Measurements from ENCODE around the gene GMCL2.

GMCL2 gene

GRCh38 chr5:178224403-178224802 is 37.2 kb upstream of the GMCL2 start:
- no peak overlapping the region for H3K9ac ChIP-seq (ENCODE audit: low read length)
- H2AK5ac ChIP-seq (ENCODE audit: low read length) = no peak overlapping the region
- H3K23ac ChIP-seq (ENCODE audit: low read length) = no peak overlapping the region
- no peak overlapping the region for H4K8ac ChIP-seq (ENCODE audit: low read depth, low read length)
- H3K27me3 ChIP-seq (ENCODE audit: insufficient read depth, low read length) = no peaks in the 10 kb centered on the region
- H3K4ac ChIP-seq (ENCODE audit: low read depth, low read length) = no peak overlapping the region
- H3K4me1 ChIP-seq (ENCODE audit: control insufficient read depth in 1 of 2, insufficient read depth in 2 of 2, low read length in 2 of 2) = peaks cover 6 to 7% of the 10 kb centered on the region in 2 experiments
- no CpG with 5 or more reads among the region's 17 CpGs for WGBS (ENCODE audit: extremely low coverage, insufficient coverage, insufficient read length)
- no peak overlapping the region for H2BK12ac ChIP-seq (ENCODE audit: low read length)
- no peak overlapping the region for H2BK120ac ChIP-seq (ENCODE audit: insufficient read depth, low read length, poor library complexity)
- no peak overlapping the region for H3K14ac ChIP-seq (ENCODE audit: low read length)
- peaks cover 5% of the 10 kb centered on the region for H3K9me3 ChIP-seq (ENCODE audit: insufficient read depth, low read depth, low read length)
- DNase-seq = no peak
- no peaks in the 10 kb centered on the region for H3K79me1 ChIP-seq (ENCODE audit: low read length)
- H3K27ac ChIP-seq (ENCODE audit: low read depth, low read length) = no peak overlapping the region
- no peak overlapping the region for H4K12ac ChIP-seq (ENCODE audit: low read depth, low read length)
- no peak overlapping the region for H3K18ac ChIP-seq (ENCODE audit: low read length)
- no peak overlapping the region for H2AFZ ChIP-seq (ENCODE audit: insufficient read depth, low read length, poor library complexity)
- H3K79me2 ChIP-seq (ENCODE audit: control insufficient read depth, insufficient read depth, low read length, poor library complexity) = no peaks in the 10 kb centered on the region
- H3K4me3 ChIP-seq (ENCODE audit: low read depth, low read length) = no peak overlapping the region
- H2BK5ac ChIP-seq (ENCODE audit: low read depth, low read length, poor library complexity) = no peak overlapping the region
- H4K91ac ChIP-seq (ENCODE audit: low read depth, low read length) = no peak overlapping the region
- H3K4me2 ChIP-seq (ENCODE audit: low read length) = no peak overlapping the region
- H3K36me3 ChIP-seq (ENCODE audit: control insufficient read depth in 1 of 2, insufficient read depth in 2 of 2, low read length in 2 of 2) = peaks cover 27 to 55% of the 10 kb centered on the region in 2 experiments

- no peak overlapping the region for H4K12ac ChIP-seq (ENCODE audit: low read depth, low read length)
- DNase-seq = no peak
- no peak overlapping the region for H2AK5ac ChIP-seq (ENCODE audit: low read length)
- H3K79me2 ChIP-seq (ENCODE audit: control insufficient read depth, insufficient read depth, low read length, poor library complexity) = no peaks in the 10 kb centered on the region
- H3K4me1 ChIP-seq (ENCODE audit: control insufficient read depth in 1 of 2, insufficient read depth in 2 of 2, low read length in 2 of 2) = peaks cover 6 to 7% of the 10 kb centered on the region in 2 experiments
- no peaks in the 10 kb centered on the region for H3K27me3 ChIP-seq (ENCODE audit: insufficient read depth, low read length)
- no peak overlapping the region for H4K91ac ChIP-seq (ENCODE audit: low read depth, low read length)
- H3K18ac ChIP-seq (ENCODE audit: low read length) = no peak overlapping the region
- no peak overlapping the region for H3K4me2 ChIP-seq (ENCODE audit: low read length)
- H2AFZ ChIP-seq (ENCODE audit: insufficient read depth, low read length, poor library complexity) = no peak overlapping the region
- H3K23ac ChIP-seq (ENCODE audit: low read length) = no peak overlapping the region
- no peak overlapping the region for H3K9ac ChIP-seq (ENCODE audit: low read length)
- no peak overlapping the region for H3K27ac ChIP-seq (ENCODE audit: low read depth, low read length)
- H4K8ac ChIP-seq (ENCODE audit: low read depth, low read length) = no peak overlapping the region
- H2BK12ac ChIP-seq (ENCODE audit: low read length) = no peak overlapping the region
- H3K79me1 ChIP-seq (ENCODE audit: low read length) = no peaks in the 10 kb centered on the region
- no CpG with 5 or more reads among the region's 13 CpGs for WGBS (ENCODE audit: extremely low coverage, insufficient coverage, insufficient read length)
- no peak overlapping the region for H2BK120ac ChIP-seq (ENCODE audit: insufficient read depth, low read length, poor library complexity)
- H3K4ac ChIP-seq (ENCODE audit: low read depth, low read length) = no peak overlapping the region
- H2BK5ac ChIP-seq (ENCODE audit: low read depth, low read length, poor library complexity) = no peak overlapping the region
- peaks cover 5% of the 10 kb centered on the region for H3K9me3 ChIP-seq (ENCODE audit: insufficient read depth, low read depth, low read length)
- no peak overlapping the region for H3K4me3 ChIP-seq (ENCODE audit: low read depth, low read length)
- H3K14ac ChIP-seq (ENCODE audit: low read length) = no peak overlapping the region
- peaks cover 23 to 51% of the 10 kb centered on the region in 2 experiments for H3K36me3 ChIP-seq (ENCODE audit: control insufficient read depth in 1 of 2, insufficient read depth in 2 of 2, low read length in 2 of 2)
Observed at GRCh38 chr5:178223828-178224335, 36.7 kb upstream of the GMCL2 start.

- H4K91ac ChIP-seq (ENCODE audit: low read depth, low read length) = no peak overlapping the region
- H3K27ac ChIP-seq (ENCODE audit: low read depth, low read length) = no peak overlapping the region
- no peak overlapping the region for H2BK5ac ChIP-seq (ENCODE audit: low read depth, low read length, poor library complexity)
- H2BK12ac ChIP-seq (ENCODE audit: low read length) = no peak overlapping the region
- H3K23ac ChIP-seq (ENCODE audit: low read length) = no peak overlapping the region
- H2AK5ac ChIP-seq (ENCODE audit: low read length) = no peak overlapping the region
- no peak overlapping the region for H4K12ac ChIP-seq (ENCODE audit: low read depth, low read length)
- H4K8ac ChIP-seq (ENCODE audit: low read depth, low read length) = no peak overlapping the region
- no peak overlapping the region for H3K14ac ChIP-seq (ENCODE audit: low read length)
- DNase-seq = no peak
- H3K9me3 ChIP-seq (ENCODE audit: insufficient read depth, low read depth, low read length) = peaks cover 5% of the 10 kb centered on the region
- H3K4me1 ChIP-seq (ENCODE audit: control insufficient read depth in 1 of 2, insufficient read depth in 2 of 2, low read length in 2 of 2) = peaks cover 6 to 7% of the 10 kb centered on the region in 2 experiments
- no peak overlapping the region for H3K4me2 ChIP-seq (ENCODE audit: low read length)
- no peak overlapping the region for H3K9ac ChIP-seq (ENCODE audit: low read length)
- H3K18ac ChIP-seq (ENCODE audit: low read length) = no peak overlapping the region
- H2AFZ ChIP-seq (ENCODE audit: insufficient read depth, low read length, poor library complexity) = no peak overlapping the region
- no peaks in the 10 kb centered on the region for H3K79me1 ChIP-seq (ENCODE audit: low read length)
- no peaks in the 10 kb centered on the region for H3K79me2 ChIP-seq (ENCODE audit: control insufficient read depth, insufficient read depth, low read length, poor library complexity)
- H3K4me3 ChIP-seq (ENCODE audit: low read depth, low read length) = no peak overlapping the region
- H3K27me3 ChIP-seq (ENCODE audit: insufficient read depth, low read length) = no peaks in the 10 kb centered on the region
- WGBS (ENCODE audit: extremely low coverage, insufficient coverage, insufficient read length) = no CpG with 5 or more reads among the region's 5 CpGs
- H3K36me3 ChIP-seq (ENCODE audit: control insufficient read depth in 1 of 2, insufficient read depth in 2 of 2, low read length in 2 of 2) = peaks cover 19 to 45% of the 10 kb centered on the region in 2 experiments
- H2BK120ac ChIP-seq (ENCODE audit: insufficient read depth, low read length, poor library complexity) = no peak overlapping the region
- no peak overlapping the region for H3K4ac ChIP-seq (ENCODE audit: low read depth, low read length)
Observed at GRCh38 chr5:178223196-178223773, 36.1 kb upstream of the GMCL2 start.

- WGBS (ENCODE audit: extremely low coverage, insufficient coverage, insufficient read length) = no CpG with 5 or more reads among the region's 15 CpGs
- H2AFZ ChIP-seq (ENCODE audit: insufficient read depth, low read length, poor library complexity) = no peak overlapping the region
- no peak overlapping the region for H3K4me2 ChIP-seq (ENCODE audit: low read length)
- H3K4me1 ChIP-seq (ENCODE audit: control insufficient read depth in 1 of 2, insufficient read depth in 2 of 2, low read length in 2 of 2) = peaks cover 6 to 7% of the 10 kb centered on the region in 2 experiments
- no peak overlapping the region for H2BK120ac ChIP-seq (ENCODE audit: insufficient read depth, low read length, poor library complexity)
- no peak overlapping the region for H3K23ac ChIP-seq (ENCODE audit: low read length)
- peaks cover 3% of the 10 kb centered on the region for H3K9me3 ChIP-seq (ENCODE audit: insufficient read depth, low read depth, low read length)
- no peak overlapping the region for H3K9ac ChIP-seq (ENCODE audit: low read length)
- no peak overlapping the region for H2BK12ac ChIP-seq (ENCODE audit: low read length)
- H3K27ac ChIP-seq (ENCODE audit: low read depth, low read length) = no peak overlapping the region
- no peak overlapping the region for H2AK5ac ChIP-seq (ENCODE audit: low read length)
- no peak overlapping the region for H3K18ac ChIP-seq (ENCODE audit: low read length)
- H3K4me3 ChIP-seq (ENCODE audit: low read depth, low read length) = no peak overlapping the region
- H3K79me1 ChIP-seq (ENCODE audit: low read length) = no peaks in the 10 kb centered on the region
- H4K8ac ChIP-seq (ENCODE audit: low read depth, low read length) = no peak overlapping the region
- H3K27me3 ChIP-seq (ENCODE audit: insufficient read depth, low read length) = no peaks in the 10 kb centered on the region
- peaks cover 17 to 37% of the 10 kb centered on the region in 2 experiments for H3K36me3 ChIP-seq (ENCODE audit: control insufficient read depth in 1 of 2, insufficient read depth in 2 of 2, low read length in 2 of 2)
- H3K79me2 ChIP-seq (ENCODE audit: control insufficient read depth, insufficient read depth, low read length, poor library complexity) = no peaks in the 10 kb centered on the region
- H3K14ac ChIP-seq (ENCODE audit: low read length) = no peak overlapping the region
- no peak overlapping the region for H3K4ac ChIP-seq (ENCODE audit: low read depth, low read length)
- DNase-seq = no peak
- no peak overlapping the region for H2BK5ac ChIP-seq (ENCODE audit: low read depth, low read length, poor library complexity)
- H4K12ac ChIP-seq (ENCODE audit: low read depth, low read length) = no peak overlapping the region
- H4K91ac ChIP-seq (ENCODE audit: low read depth, low read length) = no peak overlapping the region
Observed at GRCh38 chr5:178222292-178222691, 35.1 kb upstream of the GMCL2 start.
